MCF 10A (cell line): ENCODE measurements around the gene ZBP1. TPM values are rescaled to one million over a fixed set of nuclear protein-coding genes. Genes with fewer than 3 reads are reported as not detected.

ENCODE experiments used
- BruUV-seq: library from RNA; stranded (reverse); fragments of 400-500 nt; replicated peaks from 2 replicates; lab custom pipeline; 2021; lab: Mats Ljungman, UMichigan
- CTCF ChIA-PET: fragments of 300-600 bp; sonication (Branson Sonifier 250); formaldehyde crosslinking; extraction: SDS; loops from one replicate; lab custom pipeline; 2021; ENCODE audit warnings: antibody characterized with exemption, inconsistent platforms; lab: Yijun Ruan, JAX
- POLR2A ChIA-PET: fragments of 300-600, 350-650 bp; sonication (Branson Sonifier 250); formaldehyde crosslinking; extraction: SDS; loops from one replicate; lab custom pipeline; 2020; ENCODE audit warnings: antibody characterized with exemption, inconsistent platforms; lab: Yijun Ruan, JAX
- DNase-seq: peaks from one replicate; pipeline ENCODE4 v3.0.0-alpha.2; 2018; ENCODE audit not compliant: unreplicated experiment
- H3K27ac Mint-ChIP-seq: one replicate; pipeline ENCODE4 v1.8.0; 2022; ENCODE audit warnings: mild to moderate bottlenecking, low read depth, mixed read lengths; ENCODE audit not compliant: unreplicated experiment
- H3K27me3 Mint-ChIP-seq: one replicate; pipeline ENCODE4 v1.8.0; 2022; ENCODE audit warnings: mixed read lengths; ENCODE audit not compliant: insufficient read depth, unreplicated experiment
- H3K36me3 Mint-ChIP-seq: one replicate; pipeline ENCODE4 v1.8.0; 2022; ENCODE audit warnings: mild to moderate bottlenecking, moderate library complexity, mixed read lengths; ENCODE audit not compliant: insufficient read depth, unreplicated experiment
- H3K4me1 Mint-ChIP-seq: one replicate; pipeline ENCODE4 v1.8.0; 2022; ENCODE audit warnings: mixed read lengths; ENCODE audit not compliant: insufficient read depth, unreplicated experiment
- H3K4me3 Mint-ChIP-seq: one replicate; pipeline ENCODE4 v1.8.0; 2022; ENCODE audit warnings: mild to moderate bottlenecking, moderate library complexity, mixed read lengths; ENCODE audit not compliant: unreplicated experiment
- H3K9me3 Mint-ChIP-seq: one replicate; pipeline ENCODE4 v1.8.0; 2022; ENCODE audit warnings: mixed read lengths; ENCODE audit not compliant: unreplicated experiment
- intact Hi-C: fragments of 100-400 bp; cut with micrococcal nuclease; formaldehyde crosslinking; loops from 2 replicates; pipeline ENCODE4 v1.14.1; 2022
- total RNA-seq: library from RNA; stranded (reverse); gene quantifications from 2 replicates; pipeline ENCODE4 v1.2.3, GENCODE V29; 2022
- TF ChIP-seq, protein P1 (sequence below): fragments of 200-600 bp; IDR thresholded peaks from one replicate; pipeline ENCODE4 v1.8.0; 2022; ENCODE audit warnings: antibody characterized with exemption, mild to moderate bottlenecking; ENCODE audit not compliant: unreplicated experiment

Gene ZBP1
- total RNA-seq, 1 experiment from 2014 or later: not detected

DNA sequence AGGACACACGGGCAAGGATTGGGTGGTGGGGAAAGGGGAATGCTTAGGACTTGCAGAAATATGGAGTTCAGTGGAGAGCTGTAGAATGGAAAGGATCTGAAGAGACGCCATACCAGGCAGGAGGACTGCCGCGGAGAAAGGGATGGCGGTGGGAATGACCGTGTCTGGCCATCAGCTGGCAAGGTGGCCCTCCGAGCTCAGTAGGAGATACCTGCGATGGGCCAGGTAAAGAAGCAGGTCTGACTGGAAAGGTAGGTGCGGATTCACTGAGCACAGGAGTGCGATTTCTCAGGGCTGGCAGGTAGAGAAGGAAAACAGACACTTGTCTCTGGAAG lies 33.3 kb downstream of the ZBP1 start:
- peaks cover 80% of the 10 kb centered on the region for H3K27me3 Mint-ChIP-seq
- no TSS peak for BruUV-seq
- H3K4me1 Mint-ChIP-seq: no peaks in the 10 kb centered on the region
- H3K36me3 Mint-ChIP-seq: no peaks in the 10 kb centered on the region
- no peaks in the 10 kb centered on the region for H3K9me3 Mint-ChIP-seq
- CTCF ChIA-PET: interaction anchor here (0.6 to 3.0 kb wide), 4 partner anchors 8 to 647 kb away, joined by 3 to 10 read pairs (median 4); no protein-coding TSS in a partner anchor
- no peak for DNase-seq
- H3K4me3 Mint-ChIP-seq: no peak overlapping the region
- TF ChIP-seq, protein P1, sequence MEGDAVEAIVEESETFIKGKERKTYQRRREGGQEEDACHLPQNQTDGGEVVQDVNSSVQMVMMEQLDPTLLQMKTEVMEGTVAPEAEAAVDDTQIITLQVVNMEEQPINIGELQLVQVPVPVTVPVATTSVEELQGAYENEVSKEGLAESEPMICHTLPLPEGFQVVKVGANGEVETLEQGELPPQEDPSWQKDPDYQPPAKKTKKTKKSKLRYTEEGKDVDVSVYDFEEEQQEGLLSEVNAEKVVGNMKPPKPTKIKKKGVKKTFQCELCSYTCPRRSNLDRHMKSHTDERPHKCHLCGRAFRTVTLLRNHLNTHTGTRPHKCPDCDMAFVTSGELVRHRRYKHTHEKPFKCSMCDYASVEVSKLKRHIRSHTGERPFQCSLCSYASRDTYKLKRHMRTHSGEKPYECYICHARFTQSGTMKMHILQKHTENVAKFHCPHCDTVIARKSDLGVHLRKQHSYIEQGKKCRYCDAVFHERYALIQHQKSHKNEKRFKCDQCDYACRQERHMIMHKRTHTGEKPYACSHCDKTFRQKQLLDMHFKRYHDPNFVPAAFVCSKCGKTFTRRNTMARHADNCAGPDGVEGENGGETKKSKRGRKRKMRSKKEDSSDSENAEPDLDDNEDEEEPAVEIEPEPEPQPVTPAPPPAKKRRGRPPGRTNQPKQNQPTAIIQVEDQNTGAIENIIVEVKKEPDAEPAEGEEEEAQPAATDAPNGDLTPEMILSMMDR: no peak
- no peak overlapping the region for H3K27ac Mint-ChIP-seq
- intact Hi-C loops: no loop called here
- POLR2A ChIA-PET: no interaction called here

DNA sequence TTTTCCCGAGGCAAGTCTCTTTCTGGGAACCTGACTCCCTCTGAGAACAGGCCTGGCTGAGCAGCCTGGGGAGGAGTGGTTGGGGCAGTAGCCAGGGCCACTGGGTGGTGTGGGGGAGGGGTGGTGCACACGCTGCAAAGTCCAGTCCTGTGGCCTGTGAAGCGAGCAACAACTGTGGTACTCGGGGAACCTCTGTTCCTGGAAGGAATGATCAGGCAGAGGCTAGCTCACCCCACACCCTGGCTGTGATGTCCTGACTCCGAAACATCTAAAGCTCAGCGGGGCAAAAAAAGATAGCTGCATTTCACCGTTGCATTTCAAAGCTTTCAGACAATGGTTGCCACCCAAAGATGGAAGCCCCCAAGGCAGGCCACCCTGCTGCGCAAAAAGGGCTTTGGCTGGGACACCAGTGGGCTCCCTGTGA lies 33.8 kb downstream of the ZBP1 start:
- ChIA-PET CTCF (interaction anchor here (0.7 to 3.0 kb wide), 4 partner anchors 8 to 73 kb away, joined by 3 to 10 read pairs (median 4); no protein-coding TSS in a partner anchor), POLR2A (no interaction called here)
- intact Hi-C loops: no loop called here
- no TSS peak for BruUV-seq
- Mint-ChIP-seq H3K27ac (no peak overlapping the region), H3K4me3 (no peak overlapping the region), H3K27me3 (peaks cover 80% of the 10 kb centered on the region), H3K9me3 (no peaks in the 10 kb centered on the region), H3K36me3 (no peaks in the 10 kb centered on the region), H3K4me1 (no peaks in the 10 kb centered on the region)
- no peak for DNase-seq
- TF ChIP-seq, protein P1: no peak

- TF ChIP-seq, protein P1: no peak
- no peak overlapping the region for H3K4me3 Mint-ChIP-seq
- no peaks in the 10 kb centered on the region for H3K4me1 Mint-ChIP-seq
- ChIA-PET CTCF (interaction anchor here (0.7 to 3.0 kb wide), 4 partner anchors 11 to 72 kb away, joined by 3 to 10 read pairs (median 4); no protein-coding TSS in a partner anchor), POLR2A (interaction anchor here (0.5 kb wide), 1 partner anchor 568 kb away, joined by 3 read pairs; no protein-coding TSS in a partner anchor)
- BruUV-seq: no TSS peak
- intact Hi-C loops: no loop called here
- H3K27me3 Mint-ChIP-seq: peaks cover 80% of the 10 kb centered on the region
- no peak overlapping the region for H3K27ac Mint-ChIP-seq
- no peaks in the 10 kb centered on the region for H3K36me3 Mint-ChIP-seq
- no peak for DNase-seq
- no peaks in the 10 kb centered on the region for H3K9me3 Mint-ChIP-seq
Measured at GRCh38 chr20:57585466-57586213, 34.6 kb downstream of the ZBP1 start.

- DNase-seq: no peak
- no peak overlapping the region for H3K4me3 Mint-ChIP-seq
- CTCF ChIA-PET: interaction anchor here (0.6 to 3.0 kb wide), 8 partner anchors 11 to 607 kb away, joined by 3 to 12 read pairs (median 4); no protein-coding TSS in a partner anchor
- BruUV-seq: no TSS peak
- H3K27ac Mint-ChIP-seq: no peak overlapping the region
- intact Hi-C loops: no loop called here
- peaks cover 80% of the 10 kb centered on the region for H3K27me3 Mint-ChIP-seq
- TF ChIP-seq, protein P1: no peak
- H3K9me3 Mint-ChIP-seq: no peaks in the 10 kb centered on the region
- no peaks in the 10 kb centered on the region for H3K4me1 Mint-ChIP-seq
- H3K36me3 Mint-ChIP-seq: no peaks in the 10 kb centered on the region
- POLR2A ChIA-PET: interaction anchor here (0.8 kb wide), 1 partner anchor 64 kb away, joined by 4 read pairs; no protein-coding TSS in a partner anchor
Measured at GRCh38 chr20:57584768-57585461, 35.3 kb downstream of the ZBP1 start.
